HCT116 (cell line): ENCODE data around the gene ATP8A2.

Experiments used
- CBX3 ChIP-seq: IDR thresholded peaks from 2 replicates; pipeline ENCODE4 v1.6.1; 2012; ENCODE audit warnings: low read depth
- EGR1 ChIP-seq: IDR thresholded peaks from 2 replicates; pipeline ENCODE4 v1.6.1; 2012; ENCODE audit warnings: low read depth
- SRF ChIP-seq: IDR thresholded peaks from 2 replicates; pipeline ENCODE4 v1.6.1; 2012; ENCODE audit warnings: low read depth
- TF ChIP-seq, protein P1 (sequence below), 3 experiments: fragments of 200-600 bp in 1 of 3; sonication (generic) in 1 of 3; IDR thresholded peaks in 2 of 3; conservative IDR thresholded peaks in 1 of 3; 2 replicates each; pipeline ENCODE4 v1.5.1; 2012 to 2017; ENCODE audit warnings: low read depth in 2 of 3, low read length in 2 of 3, antibody characterized with exemption in 1 of 3, borderline replicate concordance in 1 of 3, control low read depth in 1 of 3, mild to moderate bottlenecking in 1 of 3, mixed read lengths in 1 of 3, mixed run types in 1 of 3, moderate library complexity in 1 of 3; ENCODE audit not compliant: insufficient read depth in 1 of 3

DNA sequence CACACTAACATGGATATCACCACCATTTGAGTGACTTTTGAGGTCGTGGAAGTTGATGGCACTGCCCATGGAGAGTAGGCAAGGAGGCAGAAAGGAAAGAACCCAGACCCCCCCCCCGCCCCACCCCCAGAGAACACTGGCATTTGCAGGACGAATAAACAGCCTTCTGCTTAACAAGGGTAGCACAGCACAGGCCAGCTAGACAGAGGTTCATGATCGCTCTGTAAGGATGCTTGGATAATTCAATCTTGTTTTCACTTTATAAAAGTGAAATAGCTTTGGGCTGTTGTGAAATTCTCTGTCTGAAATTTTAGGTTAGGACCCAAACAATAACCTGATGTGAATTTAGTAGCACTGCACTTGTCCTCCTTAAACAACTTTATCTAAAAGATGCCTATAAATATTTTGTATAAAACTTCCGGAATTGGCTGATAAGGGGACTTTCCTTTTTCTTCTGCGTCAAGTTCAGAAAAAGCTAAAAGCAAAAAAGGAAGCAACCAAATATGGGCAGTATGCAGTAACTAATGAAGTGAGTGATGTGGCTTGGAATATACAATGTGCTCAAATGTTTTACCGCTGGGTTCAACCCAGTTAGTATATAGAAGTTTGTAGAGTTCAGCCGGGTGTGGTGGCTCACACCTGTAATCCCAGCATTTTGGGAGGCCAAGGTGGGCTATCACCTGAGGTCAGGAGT is 516.3 kb downstream of the ATP8A2 start:
- TF ChIP-seq, protein P1, sequence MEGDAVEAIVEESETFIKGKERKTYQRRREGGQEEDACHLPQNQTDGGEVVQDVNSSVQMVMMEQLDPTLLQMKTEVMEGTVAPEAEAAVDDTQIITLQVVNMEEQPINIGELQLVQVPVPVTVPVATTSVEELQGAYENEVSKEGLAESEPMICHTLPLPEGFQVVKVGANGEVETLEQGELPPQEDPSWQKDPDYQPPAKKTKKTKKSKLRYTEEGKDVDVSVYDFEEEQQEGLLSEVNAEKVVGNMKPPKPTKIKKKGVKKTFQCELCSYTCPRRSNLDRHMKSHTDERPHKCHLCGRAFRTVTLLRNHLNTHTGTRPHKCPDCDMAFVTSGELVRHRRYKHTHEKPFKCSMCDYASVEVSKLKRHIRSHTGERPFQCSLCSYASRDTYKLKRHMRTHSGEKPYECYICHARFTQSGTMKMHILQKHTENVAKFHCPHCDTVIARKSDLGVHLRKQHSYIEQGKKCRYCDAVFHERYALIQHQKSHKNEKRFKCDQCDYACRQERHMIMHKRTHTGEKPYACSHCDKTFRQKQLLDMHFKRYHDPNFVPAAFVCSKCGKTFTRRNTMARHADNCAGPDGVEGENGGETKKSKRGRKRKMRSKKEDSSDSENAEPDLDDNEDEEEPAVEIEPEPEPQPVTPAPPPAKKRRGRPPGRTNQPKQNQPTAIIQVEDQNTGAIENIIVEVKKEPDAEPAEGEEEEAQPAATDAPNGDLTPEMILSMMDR (IDR thresholded peaks at IDR 0.05 in 2 of 3, conservative IDR thresholded peaks at IDR 0.05 in 1 of 3; ENCODE audit: borderline replicate concordance in 1 of 3, insufficient read depth in 1 of 3, low read depth in 2 of 3, low read length in 2 of 3): no peak
- no peak for TF ChIP-seq EGR1
- TF ChIP-seq CBX3: no peak
- TF ChIP-seq SRF: no peak
